HepG2 (cell line): Measurements from ENCODE around the gene UCP3. TPM values are rescaled to one million over a fixed set of nuclear protein-coding genes. Genes with fewer than 3 reads are reported as not detected.

Source experiments
- AHR ChIP-seq: IDR thresholded peaks from 2 replicates; pipeline ENCODE4 v1.6.1; 2018; ENCODE audit warnings: missing genetic modification reagents, missing compliant biosample characterization
- ARNT2 ChIP-seq: sonication (generic); formaldehyde crosslinking; IDR thresholded peaks from 2 replicates; pipeline ENCODE4 v1.8.0; 2022; ENCODE audit warnings: mild to moderate bottlenecking, low read depth, missing genetic modification reagents, moderate library complexity
- EED ChIP-seq: sonication (generic); formaldehyde crosslinking; IDR thresholded peaks from 2 replicates; pipeline ENCODE4 v1.5.0; 2020; ENCODE audit warnings: mild to moderate bottlenecking, missing genetic modification reagents
- FOXK1 ChIP-seq: sonication (generic); formaldehyde crosslinking; IDR thresholded peaks from 2 replicates; pipeline ENCODE4 v1.4.0; 2020; ENCODE audit warnings: low read depth, missing genetic modification reagents, borderline replicate concordance
- GRHL1 ChIP-seq: sonication (generic); formaldehyde crosslinking; conservative IDR thresholded peaks from 2 replicates; pipeline ENCODE4 v1.8.0; 2022; ENCODE audit warnings: missing genetic modification reagents
- HIC2 ChIP-seq: sonication (generic); formaldehyde crosslinking; IDR thresholded peaks from 2 replicates; pipeline ENCODE4 v1.9.0; 2022; ENCODE audit warnings: low read depth, missing genetic modification reagents
- MBD4 ChIP-seq: IDR thresholded peaks from 2 replicates; pipeline ENCODE4 v1.6.1; 2012; ENCODE audit warnings: low read length, inconsistent platforms, borderline replicate concordance
- MLLT10 ChIP-seq: sonication (generic); formaldehyde crosslinking; IDR thresholded peaks from 2 replicates; pipeline ENCODE4 v1.4.0; 2020; ENCODE audit warnings: missing genetic modification reagents
- POLR2G ChIP-seq: fragments of 200-400 bp; formaldehyde crosslinking; IDR thresholded peaks from 2 replicates; pipeline ENCODE4 v1.6.1; 2018; ENCODE audit warnings: mild to moderate bottlenecking, low read depth, low read length, moderate library complexity
- RBFOX2 ChIP-seq: fragments of 200-400 bp; formaldehyde crosslinking; IDR thresholded peaks from 2 replicates; pipeline ENCODE4 v1.6.1; 2017; ENCODE audit warnings: low read depth, mild to moderate bottlenecking, low read length
- SP1 ChIP-seq, 2 experiments: fragments of 450-650 bp in 1 of 2; sonication (generic) in 1 of 2; formaldehyde crosslinking in 1 of 2; IDR thresholded peaks; 2 replicates each; pipeline versions ENCODE4 v1.4.0 to v1.6.1; 2016 to 2020; ENCODE audit warnings: missing genetic modification reagents in 1 of 2
- STAG1 ChIP-seq: sonication (generic); formaldehyde crosslinking; IDR thresholded peaks from 2 replicates; pipeline ENCODE4 v1.4.0; 2020; ENCODE audit warnings: missing genetic modification reagents
- TEAD3 ChIP-seq: optimal IDR thresholded peaks from 2 replicates; pipeline ENCODE3; 2016; ENCODE audit warnings: borderline replicate concordance
- ZEB1 ChIP-seq: IDR thresholded peaks from 2 replicates; pipeline ENCODE4 v1.6.1; 2012; ENCODE audit warnings: mild to moderate bottlenecking, low read depth, inconsistent platforms; ENCODE audit not compliant: insufficient replicate concordance
- ZNF138 ChIP-seq: sonication (generic); formaldehyde crosslinking; IDR thresholded peaks from 2 replicates; pipeline ENCODE4 v1.5.0; 2020; ENCODE audit warnings: mild to moderate bottlenecking, low read depth, missing genetic modification reagents
- ZNF260 ChIP-seq: sonication (generic); formaldehyde crosslinking; IDR thresholded peaks from 2 replicates; pipeline ENCODE4 v1.4.0; 2020; ENCODE audit warnings: missing genetic modification reagents, low read depth, mild to moderate bottlenecking, borderline replicate concordance
- ZNF331 ChIP-seq: sonication (generic); formaldehyde crosslinking; IDR thresholded peaks from 2 replicates; pipeline ENCODE4 v1.4.0; 2020; ENCODE audit warnings: missing genetic modification reagents
- ZNF333 ChIP-seq: sonication (generic); formaldehyde crosslinking; IDR thresholded peaks from 2 replicates; pipeline ENCODE4 v1.4.0; 2020; ENCODE audit warnings: mild to moderate bottlenecking, missing genetic modification reagents, borderline replicate concordance
- ZNF414 ChIP-seq: sonication (generic); formaldehyde crosslinking; IDR thresholded peaks from 2 replicates; pipeline ENCODE4 v1.5.0; 2020; ENCODE audit warnings: missing genetic modification reagents
- ZNF430 ChIP-seq: sonication (generic); formaldehyde crosslinking; IDR thresholded peaks from 2 replicates; pipeline ENCODE4 v1.9.0; 2021; ENCODE audit warnings: mild to moderate bottlenecking, missing genetic modification reagents
- ZNF451 ChIP-seq: sonication (generic); formaldehyde crosslinking; IDR thresholded peaks from 2 replicates; pipeline ENCODE4 v1.5.0; 2020; ENCODE audit warnings: mild to moderate bottlenecking, missing genetic modification reagents
- ZNF510 ChIP-seq: sonication (generic); formaldehyde crosslinking; IDR thresholded peaks from 2 replicates; pipeline ENCODE4 v1.4.0; 2020; ENCODE audit warnings: low read depth, mild to moderate bottlenecking, missing genetic modification reagents
- polyA plus RNA-seq, 8 experiments: library from polyadenylated mRNA; depleted of rRNA in 3 of 8; stranded (reverse) in 7 of 8; unstranded in 1 of 8; fragments of >200 nt; fragmentation: Illumina TruSeq in 4 of 8; extraction: Trizol in 4 of 8; gene quantifications; 2 replicates each; pipeline versions ENCODE4 v1.2.1 to v1.2.3, GENCODE V29; 2011 to 2016; ENCODE audit warnings: low read depth in 4 of 8, missing spikeins in 1 of 8, mixed read lengths in 1 of 8; ENCODE audit not compliant: insufficient read depth in 1 of 8
- total RNA-seq, 5 experiments: library from RNA; depleted of rRNA; stranded (reverse); fragments of >200 nt; fragmentation: Illumina TruSeq; extraction: Trizol; gene quantifications; 2 replicates each; pipeline ENCODE4 v1.2.3, GENCODE V29; 2016; ENCODE audit warnings: low read depth in 1 of 5
- TF ChIP-seq, protein P1 (sequence below): sonication (generic); formaldehyde crosslinking; IDR thresholded peaks from 2 replicates; pipeline ENCODE4 v1.9.0; 2021; ENCODE audit warnings: missing genetic modification reagents, borderline replicate concordance

UCP3 gene
- total and polyA plus RNA-seq, 2 of the 13 experiments (the other 11 are each of a cell fraction or from before 2014, with no cell fraction given) = 0.37 TPM; not detected in 1

- TF ChIP-seq GRHL1 = no peak
- peak; percentile 80; the same call in 1 of the 2 replicates for TF ChIP-seq ZNF333
- TF ChIP-seq SP1 (IDR thresholded peaks at IDR 0.05) = no peak
- peak; percentile 38; the same call in 1 of the 2 replicates for TF ChIP-seq SP1 (CRISPR knock-in tag; IDR thresholded peaks at IDR 0.05)
- TF ChIP-seq ZNF430 = peak; percentile 95; the same call in 1 of the 2 replicates
- TF ChIP-seq MLLT10 (CRISPR knock-in tag) = no peak
- TF ChIP-seq STAG1 = no peak
- TF ChIP-seq, protein P1, sequence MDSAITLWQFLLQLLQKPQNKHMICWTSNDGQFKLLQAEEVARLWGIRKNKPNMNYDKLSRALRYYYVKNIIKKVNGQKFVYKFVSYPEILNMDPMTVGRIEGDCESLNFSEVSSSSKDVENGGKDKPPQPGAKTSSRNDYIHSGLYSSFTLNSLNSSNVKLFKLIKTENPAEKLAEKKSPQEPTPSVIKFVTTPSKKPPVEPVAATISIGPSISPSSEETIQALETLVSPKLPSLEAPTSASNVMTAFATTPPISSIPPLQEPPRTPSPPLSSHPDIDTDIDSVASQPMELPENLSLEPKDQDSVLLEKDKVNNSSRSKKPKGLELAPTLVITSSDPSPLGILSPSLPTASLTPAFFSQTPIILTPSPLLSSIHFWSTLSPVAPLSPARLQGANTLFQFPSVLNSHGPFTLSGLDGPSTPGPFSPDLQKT (CRISPR knock-in tag) = no peak
- peak; percentile 84; the same call in 1 of the 2 replicates for TF ChIP-seq ARNT2 (CRISPR knock-in tag)
- peak; percentile 93; the same call in 1 of the 2 replicates for TF ChIP-seq ZNF510 (CRISPR knock-in tag)
- TF ChIP-seq FOXK1 (CRISPR knock-in tag) = peak; percentile 72; the same call in 1 of the 2 replicates
- TF ChIP-seq ZNF138 (CRISPR knock-in tag) = no peak; the same call in 1 of the 2 replicates
- TF ChIP-seq EED = no peak; the same call in 1 of the 2 replicates
- no peak for TF ChIP-seq MBD4
- TF ChIP-seq RBFOX2 = peak; percentile 76
- TF ChIP-seq ZNF414 (CRISPR knock-in tag) = peak; percentile 86
- peak; percentile 84 for TF ChIP-seq POLR2G
- no peak for TF ChIP-seq ZNF260 (CRISPR knock-in tag)
- no peak; the same call in none of the 2 replicates for TF ChIP-seq ZNF451 (CRISPR knock-in tag)
- TF ChIP-seq TEAD3 (CRISPR knock-in tag) = peak; percentile 53
- TF ChIP-seq AHR (CRISPR knock-in tag) = 0 out of 2 replicates have a peak, but pooled peaks have one; percentile 19
- peak; percentile 48 for TF ChIP-seq ZNF331 (CRISPR knock-in tag)
- TF ChIP-seq HIC2 (CRISPR knock-in tag) = peak; percentile 51
- TF ChIP-seq ZEB1 = no peak
These were observed 25.7 kb downstream of the UCP3 start (continued) for GRCh38 chr11:73982990-73983740.
